Measurements from ENCODE around the gene HIVEP1.

The HIVEP1 gene

DNA sequence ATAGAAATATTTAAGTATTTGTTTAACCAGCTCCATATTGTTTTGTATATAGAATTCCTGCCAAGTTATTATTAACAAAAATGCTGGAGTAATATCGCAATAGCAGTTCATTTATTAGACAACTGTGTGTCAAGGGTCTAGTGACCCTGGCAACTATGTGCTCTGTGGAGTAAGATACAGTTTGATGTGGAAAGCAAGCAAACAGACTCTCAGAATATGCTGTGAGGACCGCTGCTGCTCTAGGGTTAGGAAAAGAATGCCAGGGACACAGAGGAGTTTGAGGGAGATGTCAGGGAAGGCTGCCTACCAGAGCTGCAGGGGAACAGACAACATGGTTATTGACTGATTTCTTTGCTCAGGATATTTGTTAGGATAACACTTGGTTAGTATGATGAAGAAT, 71.2 kb downstream of the HIVEP1 start:
- ChIA-PET POLR2A (no interaction called here), CTCF (no interaction called here)
- DNase-seq (ENCODE audit: extremely low spot score) = no peak
- TF ChIP-seq HDGF (IDR thresholded peaks at IDR 0.05; ENCODE audit: borderline replicate concordance) = no peak
- no peak for TF ChIP-seq CTBP1 (IDR thresholded peaks at IDR 0.05; ENCODE audit: borderline replicate concordance)
- TF ChIP-seq FOXA1 (IDR thresholded peaks at IDR 0.05) = no peak
- TF ChIP-seq FOXM1 (IDR thresholded peaks at IDR 0.05; ENCODE audit: borderline replicate concordance) = no peak
- TF ChIP-seq ZNF384 (IDR thresholded peaks at IDR 0.05) = no peak
- no peak for TF ChIP-seq LEF1 (IDR thresholded peaks at IDR 0.05; ENCODE audit: borderline replicate concordance)

DNA sequence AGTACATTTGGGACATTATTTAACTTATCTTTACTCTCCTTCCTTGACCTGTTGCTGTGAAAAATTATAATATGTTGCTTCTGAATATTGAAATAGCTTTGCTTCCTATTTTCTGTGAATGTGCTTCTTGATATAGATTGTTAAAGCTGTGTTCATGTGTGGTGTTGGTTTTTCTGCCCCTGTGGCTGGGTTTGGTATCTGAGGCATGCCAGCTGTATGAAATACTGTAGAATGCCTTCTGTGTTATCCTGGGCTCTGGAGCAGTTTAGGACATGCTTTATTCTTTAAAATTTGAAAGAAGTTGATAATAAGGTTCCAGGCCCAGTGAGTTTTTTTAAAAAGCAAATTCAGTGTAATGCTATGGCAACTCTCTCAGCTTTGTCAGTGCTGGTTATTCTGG, 71.7 kb downstream of the HIVEP1 start:
- ChIA-PET POLR2A (no interaction called here), CTCF (no interaction called here)
- TF ChIP-seq, protein P1, sequence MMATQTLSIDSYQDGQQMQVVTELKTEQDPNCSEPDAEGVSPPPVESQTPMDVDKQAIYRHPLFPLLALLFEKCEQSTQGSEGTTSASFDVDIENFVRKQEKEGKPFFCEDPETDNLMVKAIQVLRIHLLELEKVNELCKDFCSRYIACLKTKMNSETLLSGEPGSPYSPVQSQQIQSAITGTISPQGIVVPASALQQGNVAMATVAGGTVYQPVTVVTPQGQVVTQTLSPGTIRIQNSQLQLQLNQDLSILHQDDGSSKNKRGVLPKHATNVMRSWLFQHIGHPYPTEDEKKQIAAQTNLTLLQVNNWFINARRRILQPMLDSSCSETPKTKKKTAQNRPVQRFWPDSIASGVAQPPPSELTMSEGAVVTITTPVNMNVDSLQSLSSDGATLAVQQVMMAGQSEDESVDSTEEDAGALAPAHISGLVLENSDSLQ (IDR thresholded peaks at IDR 0.05) = no peak
- DNase-seq (ENCODE audit: extremely low spot score) = no peak

DNA sequence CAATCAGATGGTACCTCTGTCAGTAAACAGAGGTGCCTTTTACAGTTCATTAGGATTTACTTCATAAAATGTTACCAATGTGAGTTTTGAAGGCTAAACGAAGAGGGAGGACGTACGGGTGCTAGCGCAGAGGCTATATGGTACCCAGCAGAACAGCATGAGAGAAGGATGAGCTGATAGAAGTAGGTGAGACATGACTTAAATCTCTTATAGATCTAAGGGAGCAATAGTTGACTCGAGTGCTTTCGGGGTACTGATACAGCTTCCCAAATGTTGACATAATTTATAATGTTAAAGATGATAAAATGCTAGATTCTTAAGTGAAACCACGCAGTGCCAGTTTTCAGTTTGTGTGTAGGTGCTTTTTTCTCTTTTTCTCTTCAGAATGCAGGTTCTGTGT, 72.6 kb downstream of the HIVEP1 start:
- ChIA-PET CTCF (no interaction called here), POLR2A (no interaction called here)
- no peak for DNase-seq (ENCODE audit: extremely low spot score)
- no peak for TF ChIP-seq ELF4 (IDR thresholded peaks at IDR 0.05)
- TF ChIP-seq CTBP1 (IDR thresholded peaks at IDR 0.05; ENCODE audit: borderline replicate concordance) = no peak
- no peak for TF ChIP-seq SUZ12 (IDR thresholded peaks at IDR 0.05)
- TF ChIP-seq TARDBP (IDR thresholded peaks at IDR 0.05) = no peak
- no peak for TF ChIP-seq ZNF384 (IDR thresholded peaks at IDR 0.05)
- TF ChIP-seq SP1 (IDR thresholded peaks at IDR 0.05) = no peak
- TF ChIP-seq, protein P1 (IDR thresholded peaks at IDR 0.05) = no peak
- no peak for TF ChIP-seq NFRKB (IDR thresholded peaks at IDR 0.05)
- no peak for TF ChIP-seq HDGF (IDR thresholded peaks at IDR 0.05; ENCODE audit: borderline replicate concordance)
- no peak for TF ChIP-seq FOXM1 (IDR thresholded peaks at IDR 0.05; ENCODE audit: borderline replicate concordance)
- TF ChIP-seq ARNT (IDR thresholded peaks at IDR 0.05) = no peak
- TF ChIP-seq FOXA1 (IDR thresholded peaks at IDR 0.05) = no peak
- no peak for TF ChIP-seq FOXK2 (IDR thresholded peaks at IDR 0.05)

DNA sequence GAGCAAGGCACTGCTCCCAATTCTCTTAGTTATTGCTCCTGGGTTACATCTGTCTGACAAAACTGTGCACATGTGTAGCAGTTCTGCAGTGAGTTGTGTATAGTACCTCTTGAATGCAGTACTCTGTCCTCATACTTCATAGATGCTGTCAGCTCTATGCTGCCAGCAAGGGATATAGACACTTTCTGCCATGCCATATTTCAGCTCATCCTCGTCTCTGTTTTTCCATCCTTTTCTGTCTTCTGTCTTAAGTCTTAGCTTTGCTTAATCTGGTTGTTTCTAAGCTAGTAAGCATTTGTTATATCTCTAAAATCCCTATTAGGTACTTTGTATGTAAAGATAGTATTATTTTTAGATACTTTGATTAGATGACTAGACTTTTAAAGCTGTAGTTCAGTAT, 76.4 kb downstream of the HIVEP1 start:
- ChIA-PET CTCF (no interaction called here), POLR2A (no interaction called here)
- DNase-seq (ENCODE audit: extremely low spot score) = no peak
- TF ChIP-seq, protein P1 (IDR thresholded peaks at IDR 0.05) = no peak
- TF ChIP-seq ELF4 (IDR thresholded peaks at IDR 0.05) = no peak
- TF ChIP-seq BHLHE40 (IDR thresholded peaks at IDR 0.05; ENCODE audit: borderline replicate concordance) = no peak
- TF ChIP-seq CTBP1 (IDR thresholded peaks at IDR 0.05; ENCODE audit: borderline replicate concordance) = no peak

DNA sequence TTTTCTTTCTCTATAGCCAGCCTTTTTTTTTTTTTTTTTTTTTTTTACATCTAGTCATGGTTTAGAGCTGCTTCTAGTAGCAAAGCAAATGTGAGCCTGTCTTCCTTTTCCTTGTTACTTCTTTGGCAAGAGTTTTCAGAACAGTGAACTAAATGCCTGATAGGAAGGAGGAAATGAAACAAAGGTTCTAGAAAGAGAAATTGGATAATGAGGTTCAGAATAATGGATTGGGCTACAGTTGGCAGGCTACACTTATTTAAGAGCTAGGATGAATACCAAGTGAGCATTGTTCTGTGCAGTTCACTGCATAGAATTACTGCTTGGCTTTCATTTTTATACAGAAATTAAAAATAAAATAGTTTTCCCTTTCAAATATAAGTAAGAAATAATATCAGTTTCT, 78.6 kb downstream of the HIVEP1 start:
- CTCF ChIA-PET = interaction anchor here (0.7 kb wide), 1 partner anchor 276 kb away, joined by 4 read pairs; no protein-coding TSS in a partner anchor
- DNase-seq (ENCODE audit: extremely low spot score) = no peak
- TF ChIP-seq ARNT (IDR thresholded peaks at IDR 0.05) (no peak), SUZ12 (IDR thresholded peaks at IDR 0.05) (no peak), FOXA1 (IDR thresholded peaks at IDR 0.05) (no peak), NFRKB (IDR thresholded peaks at IDR 0.05) (no peak), CTBP1 (IDR thresholded peaks at IDR 0.05; ENCODE audit: borderline replicate concordance) (no peak), FOXM1 (IDR thresholded peaks at IDR 0.05; ENCODE audit: borderline replicate concordance) (no peak), LEF1 (IDR thresholded peaks at IDR 0.05; ENCODE audit: borderline replicate concordance) (no peak), FOXK2 (IDR thresholded peaks at IDR 0.05) (no peak), ELF4 (IDR thresholded peaks at IDR 0.05) (no peak), SP1 (IDR thresholded peaks at IDR 0.05) (no peak)
- POLR2A ChIA-PET = no interaction called here

DNA sequence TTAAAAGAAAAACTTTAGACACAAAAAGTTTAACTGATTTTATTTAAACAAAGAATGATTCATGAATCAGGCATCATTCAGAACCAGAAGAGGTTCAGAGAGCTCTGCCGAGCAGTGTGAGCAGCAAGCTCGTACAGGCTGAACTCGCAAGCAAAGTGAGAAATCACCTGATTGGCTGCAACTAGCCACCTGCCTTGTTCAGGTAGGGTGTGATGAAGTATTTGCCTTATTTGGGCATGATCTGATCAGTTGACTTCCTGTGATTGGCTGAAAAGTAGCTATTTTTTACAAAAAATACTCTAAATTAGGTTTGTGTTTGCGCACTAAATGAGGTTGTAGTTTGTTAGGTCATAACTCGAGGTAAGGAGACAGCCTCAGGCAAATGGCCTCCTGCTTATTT, 80.7 kb downstream of the HIVEP1 start:
- ChIA-PET CTCF (no interaction called here), POLR2A (no interaction called here)
- DNase-seq (ENCODE audit: extremely low spot score) = no peak
- no peak for TF ChIP-seq ARNT (IDR thresholded peaks at IDR 0.05)
- TF ChIP-seq TARDBP (IDR thresholded peaks at IDR 0.05) = no peak

DNA sequence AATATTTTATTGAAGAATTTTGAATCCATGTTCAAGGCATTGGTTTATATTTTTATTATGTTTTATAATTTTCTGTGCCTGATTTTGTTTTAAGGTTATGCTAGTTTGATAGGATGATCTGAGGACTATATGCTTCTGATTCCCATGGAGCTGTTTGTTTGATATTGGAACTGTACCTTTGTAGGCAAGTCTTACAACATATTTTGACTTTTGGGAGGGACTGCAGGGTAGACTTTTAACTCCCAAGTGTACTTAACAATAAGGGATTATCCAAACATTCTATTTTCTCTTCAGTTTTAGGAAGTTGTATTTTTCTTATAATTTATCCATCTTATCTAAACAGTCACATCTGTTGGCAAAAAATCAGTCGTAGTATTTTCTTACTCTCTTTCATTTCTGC, 82.6 kb downstream of the HIVEP1 start:
- no peak for DNase-seq (ENCODE audit: extremely low spot score)
- ChIA-PET CTCF (no interaction called here), POLR2A (no interaction called here)
- TF ChIP-seq SUZ12 (IDR thresholded peaks at IDR 0.05) (no peak), BHLHE40 (IDR thresholded peaks at IDR 0.05; ENCODE audit: borderline replicate concordance) (no peak), FOXA1 (IDR thresholded peaks at IDR 0.05) (no peak), ARNT (IDR thresholded peaks at IDR 0.05) (no peak), TARDBP (IDR thresholded peaks at IDR 0.05) (no peak), FOXK2 (IDR thresholded peaks at IDR 0.05) (no peak), ZNF384 (IDR thresholded peaks at IDR 0.05) (no peak), NFRKB (IDR thresholded peaks at IDR 0.05) (no peak), LEF1 (IDR thresholded peaks at IDR 0.05; ENCODE audit: borderline replicate concordance) (no peak)

DNA sequence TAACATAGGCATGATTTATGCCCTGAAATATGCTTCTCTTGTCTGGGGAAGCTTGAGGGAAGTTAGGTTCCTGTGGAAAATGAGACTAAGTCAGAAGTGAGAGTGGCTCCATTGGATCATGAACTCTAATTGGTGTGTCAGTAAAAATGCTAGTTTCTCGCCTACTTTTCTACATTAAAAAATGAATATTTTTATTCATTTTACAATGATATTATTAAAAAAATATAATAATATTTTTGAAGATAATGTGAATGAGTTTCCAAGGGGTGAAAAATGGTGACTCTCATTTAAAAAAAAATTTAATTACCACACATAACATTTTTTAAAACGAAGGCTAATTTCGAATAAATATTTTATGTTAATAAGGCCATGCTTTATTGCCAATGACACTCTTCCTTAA, 84.2 kb downstream of the HIVEP1 start:
- POLR2A ChIA-PET = no interaction called here
- no peak for DNase-seq (ENCODE audit: extremely low spot score)
- no peak for TF ChIP-seq BHLHE40 (IDR thresholded peaks at IDR 0.05; ENCODE audit: borderline replicate concordance)
- TF ChIP-seq ELF4 (IDR thresholded peaks at IDR 0.05) = no peak
- TF ChIP-seq ZNF384 (IDR thresholded peaks at IDR 0.05) = no peak
- no peak for TF ChIP-seq SP1 (IDR thresholded peaks at IDR 0.05)
- no peak for TF ChIP-seq FOXA1 (IDR thresholded peaks at IDR 0.05)
- TF ChIP-seq NFRKB (IDR thresholded peaks at IDR 0.05) = no peak
- no peak for TF ChIP-seq FOXM1 (IDR thresholded peaks at IDR 0.05; ENCODE audit: borderline replicate concordance)
- TF ChIP-seq ARNT (IDR thresholded peaks at IDR 0.05) = no peak
- TF ChIP-seq SUZ12 (IDR thresholded peaks at IDR 0.05) = no peak
- no peak for TF ChIP-seq LEF1 (IDR thresholded peaks at IDR 0.05; ENCODE audit: borderline replicate concordance)
- TF ChIP-seq L3MBTL2 (conservative IDR thresholded peaks at IDR 0.05) = no peak
- CTCF ChIA-PET = no interaction called here
